ENCODE data around the gene RRM1. TPM values are rescaled to one million over a fixed set of nuclear protein-coding genes. Genes with fewer than 3 reads are reported as not detected.

Gene RRM1
- total and polyA plus RNA-seq, 2 of the 13 experiments (the other 11 are each of a cell fraction or from before 2014, with no cell fraction given) = 17.3 to 108 TPM

DNA sequence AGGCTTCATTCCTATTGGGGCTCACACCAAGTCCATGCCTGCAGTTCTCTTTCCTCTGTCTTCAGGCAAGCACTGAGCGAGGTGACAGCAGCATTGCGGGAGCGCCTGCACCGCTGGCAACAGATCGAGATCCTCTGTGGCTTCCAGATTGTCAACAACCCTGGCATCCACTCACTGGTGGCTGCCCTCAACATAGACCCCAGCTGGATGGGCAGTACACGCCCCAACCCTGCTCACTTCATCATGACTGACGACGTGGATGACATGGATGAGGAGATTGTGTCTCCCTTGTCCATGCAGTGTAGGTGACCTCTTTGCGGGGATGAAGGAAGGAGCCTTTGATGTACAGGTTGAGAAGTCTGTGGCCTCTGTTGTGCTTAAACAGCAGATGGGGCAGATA is 11.4 kb upstream of the RRM1 start:
- H3K79me2 ChIP-seq (ENCODE audit: insufficient read depth, low read length) = no peaks in the 10 kb centered on the region
- CTCF ChIA-PET (ENCODE audit: low intra/inter-chr PET ratio, low total read pairs) = no interaction called here

More for the DNA sequence above, 11.4 kb upstream of the RRM1 start:
- DNase-seq (ENCODE audit: low spot score) (no peak), ATAC-seq (no peak), FAIRE-seq (no peak)
- Histone ChIP-seq H3K4me3 (replicated peaks in 1 of 3; ENCODE audit: insufficient read depth in 1 of 3, low read depth in 2 of 3, low read length in 3 of 3) (no peak overlapping the region), H4K20me1 (ENCODE audit: insufficient read depth, low read length) (no peaks in the 10 kb centered on the region), H3K9ac (ENCODE audit: insufficient read depth, low read depth, low read length) (no peak overlapping the region), H3K36me3 (replicated peaks in 1 of 2; ENCODE audit: control insufficient read depth in 1 of 2, insufficient read depth in 2 of 2, low read length in 2 of 2) (peaks cover 18 to 61% of the 10 kb centered on the region in 2 experiments; a peak in 4 of 5 replicates), H3K27ac (ENCODE audit: extremely low read length, insufficient read depth, low read length) (no peak overlapping the region), H3K9me3 (ENCODE audit: low read length) (no peaks in the 10 kb centered on the region), H3K4me2 (ENCODE audit: low read depth, low read length) (no peak overlapping the region), H3K4me1 (ENCODE audit: insufficient read depth, low read length) (no peaks in the 10 kb centered on the region), H2AFZ (ENCODE audit: low read length) (no peak overlapping the region), H3K27me3 (ENCODE audit: control insufficient read depth in 1 of 2, insufficient read depth in 2 of 2, low read length in 2 of 2) (no peaks in the 10 kb centered on the region)
- in situ Hi-C loops (cut with HindIII; ENCODE audit: extremely low pct_ligation_motif_present, low pct_unique_long_range_greater_than_20kb) (no loop called here), intact Hi-C loops (cut with micrococcal nuclease; ENCODE audit: unreplicated experiment) (no loop called here)
- 96% methylated on average over 5 of the region's 9 CpGs for WGBS (ENCODE audit: low lambda C conversion rate)
- no peak for TF ChIP-seq PRDM10 (CRISPR knock-in tag; IDR thresholded peaks at IDR 0.05; ENCODE audit: low read depth)
- TF ChIP-seq RXRB (CRISPR knock-in tag; IDR thresholded peaks at IDR 0.05; ENCODE audit: borderline replicate concordance) = no peak
- no peak for TF ChIP-seq ZNF446 (CRISPR knock-in tag; IDR thresholded peaks at IDR 0.05)
- no peak for TF ChIP-seq SMYD3 (CRISPR knock-in tag; IDR thresholded peaks at IDR 0.05)
- no peak for TF ChIP-seq SOX5 (CRISPR knock-in tag; IDR thresholded peaks at IDR 0.05; ENCODE audit: borderline replicate concordance)
- TF ChIP-seq CREB1 (IDR thresholded peaks at IDR 0.05) = no peak
- TF ChIP-seq CREB1 (CRISPR knock-in tag; IDR thresholded peaks at IDR 0.05) = no peak
- no peak for TF ChIP-seq ZNF552 (CRISPR knock-in tag; IDR thresholded peaks at IDR 0.05; ENCODE audit: borderline replicate concordance)
- TF ChIP-seq, protein P1, sequence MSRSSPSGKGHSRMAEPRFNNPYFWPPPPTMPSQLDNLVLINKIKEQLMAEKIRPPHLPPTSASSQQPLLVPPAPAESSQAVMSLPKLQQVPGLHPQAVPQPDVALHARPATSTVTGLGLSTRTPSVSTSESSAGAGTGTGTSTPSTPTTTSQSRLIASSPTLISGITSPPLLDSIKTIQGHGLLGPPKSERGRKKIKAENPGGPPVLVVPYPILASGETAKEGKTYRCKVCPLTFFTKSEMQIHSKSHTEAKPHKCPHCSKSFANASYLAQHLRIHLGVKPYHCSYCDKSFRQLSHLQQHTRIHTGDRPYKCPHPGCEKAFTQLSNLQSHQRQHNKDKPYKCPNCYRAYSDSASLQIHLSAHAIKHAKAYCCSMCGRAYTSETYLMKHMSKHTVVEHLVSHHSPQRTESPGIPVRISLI (CRISPR knock-in tag; IDR thresholded peaks at IDR 0.05; ENCODE audit: borderline replicate concordance) = no peak
- TF ChIP-seq, protein P2, sequence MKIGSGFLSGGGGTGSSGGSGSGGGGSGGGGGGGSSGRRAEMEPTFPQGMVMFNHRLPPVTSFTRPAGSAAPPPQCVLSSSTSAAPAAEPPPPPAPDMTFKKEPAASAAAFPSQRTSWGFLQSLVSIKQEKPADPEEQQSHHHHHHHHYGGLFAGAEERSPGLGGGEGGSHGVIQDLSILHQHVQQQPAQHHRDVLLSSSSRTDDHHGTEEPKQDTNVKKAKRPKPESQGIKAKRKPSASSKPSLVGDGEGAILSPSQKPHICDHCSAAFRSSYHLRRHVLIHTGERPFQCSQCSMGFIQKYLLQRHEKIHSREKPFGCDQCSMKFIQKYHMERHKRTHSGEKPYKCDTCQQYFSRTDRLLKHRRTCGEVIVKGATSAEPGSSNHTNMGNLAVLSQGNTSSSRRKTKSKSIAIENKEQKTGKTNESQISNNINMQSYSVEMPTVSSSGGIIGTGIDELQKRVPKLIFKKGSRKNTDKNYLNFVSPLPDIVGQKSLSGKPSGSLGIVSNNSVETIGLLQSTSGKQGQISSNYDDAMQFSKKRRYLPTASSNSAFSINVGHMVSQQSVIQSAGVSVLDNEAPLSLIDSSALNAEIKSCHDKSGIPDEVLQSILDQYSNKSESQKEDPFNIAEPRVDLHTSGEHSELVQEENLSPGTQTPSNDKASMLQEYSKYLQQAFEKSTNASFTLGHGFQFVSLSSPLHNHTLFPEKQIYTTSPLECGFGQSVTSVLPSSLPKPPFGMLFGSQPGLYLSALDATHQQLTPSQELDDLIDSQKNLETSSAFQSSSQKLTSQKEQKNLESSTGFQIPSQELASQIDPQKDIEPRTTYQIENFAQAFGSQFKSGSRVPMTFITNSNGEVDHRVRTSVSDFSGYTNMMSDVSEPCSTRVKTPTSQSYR (CRISPR knock-in tag; IDR thresholded peaks at IDR 0.05; ENCODE audit: borderline replicate concordance) = no peak
- TF ChIP-seq CBX1 (IDR thresholded peaks at IDR 0.05; ENCODE audit: low read depth) = no peak
- TF ChIP-seq ARNTL (CRISPR knock-in tag; IDR thresholded peaks at IDR 0.05) = no peak
- TF ChIP-seq CBX5 (CRISPR knock-in tag; IDR thresholded peaks at IDR 0.05; ENCODE audit: borderline replicate concordance) = no peak
- TF ChIP-seq ZNF576 (CRISPR knock-in tag; IDR thresholded peaks at IDR 0.05) = no peak
- no TSS peak for BruUV-seq (replicated peaks)
- POLR2A ChIA-PET = no interaction called here

Data from HepG2 (cell line).